Naive thymus-derived CD4-positive, alpha-beta T cell (primary cell): ENCODE measurements around the gene UNC13B. TPM values are rescaled to one million over a fixed set of nuclear protein-coding genes. Genes with fewer than 3 reads are reported as not detected.

ENCODE experiments used
- ATAC-seq: fragments of 150-1000 bp; cut with Tn5 transposase; 2 replicates; pipeline ENCODE4 v1.10.0; 2021; ENCODE audit warnings: mild to moderate bottlenecking, moderate library complexity
- CTCF ChIA-PET: fragments of 350-600 bp; sonication (Branson Sonifier 250); formaldehyde crosslinking; loops from one replicate; lab custom pipeline; 2021; ENCODE audit warnings: antibody characterized with exemption; lab: Charles Lee
- POLR2A ChIA-PET: fragments of 350-600 bp; sonication (Branson Sonifier 250); formaldehyde crosslinking; loops from one replicate; lab custom pipeline; 2021; ENCODE audit warnings: antibody characterized with exemption, inconsistent platforms; lab: Charles Lee
- DNase-seq, 9 donors: peaks; one replicate each; pipeline versions ENCODE4 v3.0.0 to v3.0.0-alpha.2; 2020 to 2022; ENCODE audit warnings: mixed read lengths in 1 of 9
- H3K27ac ChIP-seq: one replicate; pipeline ENCODE4 v1.7.0; 2013; ENCODE audit warnings: mild to moderate bottlenecking, low read depth, low read length, moderate library complexity
- H3K27me3 ChIP-seq, 2 donors: one replicate each; pipeline ENCODE4 v1.7.0; 2013; ENCODE audit warnings: low read length in 2 of 2, mild to moderate bottlenecking in 2 of 2, moderate library complexity in 2 of 2; ENCODE audit not compliant: control insufficient read depth in 2 of 2, insufficient read depth in 2 of 2
- H3K36me3 ChIP-seq, 3 experiments: 1 replicate in 2 of 3; 2 replicates in 1 of 3; pipeline ENCODE4 v1.7.0; 2013; ENCODE audit warnings: low read length in 3 of 3, mild to moderate bottlenecking in 3 of 3, moderate library complexity in 1 of 3; ENCODE audit not compliant: insufficient read depth in 3 of 3, control insufficient read depth in 2 of 3
- H3K4me1 ChIP-seq, 2 donors: one replicate each; pipeline ENCODE4 v1.7.0; 2013; ENCODE audit warnings: low read length in 2 of 2, mild to moderate bottlenecking in 2 of 2, moderate library complexity in 1 of 2; ENCODE audit not compliant: control insufficient read depth in 2 of 2, insufficient read depth in 2 of 2
- H3K4me3 ChIP-seq: 2 replicates; pipeline ENCODE4 v1.7.0; 2013; ENCODE audit warnings: mild to moderate bottlenecking, low read length
- H3K9me3 ChIP-seq, 3 experiments: 1 replicate in 2 of 3; 2 replicates in 1 of 3; pipeline ENCODE4 v1.7.0; 2013; ENCODE audit warnings: low read length in 3 of 3; ENCODE audit not compliant: control insufficient read depth in 2 of 3
- H3K27ac Mint-ChIP-seq, 9 donors: one replicate each; pipeline ENCODE4 v1.8.0; 2020 to 2022; ENCODE audit warnings: mixed read lengths in 9 of 9, mild to moderate bottlenecking in 8 of 9, moderate library complexity in 5 of 9, inconsistent platforms in 2 of 9
- H3K27me3 Mint-ChIP-seq, 5 donors: one replicate each; pipeline ENCODE4 v1.8.0; 2021 to 2022; ENCODE audit warnings: mixed read lengths in 5 of 5, mild to moderate bottlenecking in 1 of 5
- H3K36me3 Mint-ChIP-seq, 5 donors: one replicate each; pipeline ENCODE4 v1.8.0; 2020 to 2022; ENCODE audit warnings: mixed read lengths in 5 of 5, mild to moderate bottlenecking in 3 of 5, inconsistent platforms in 1 of 5
- H3K4me1 Mint-ChIP-seq, 7 donors: one replicate each; pipeline ENCODE4 v1.8.0; 2020 to 2022; ENCODE audit warnings: mixed read lengths in 7 of 7, mild to moderate bottlenecking in 3 of 7, inconsistent platforms in 1 of 7
- H3K4me3 Mint-ChIP-seq, 10 donors: one replicate each; pipeline ENCODE4 v1.8.0; 2020 to 2022; ENCODE audit warnings: mild to moderate bottlenecking in 10 of 10, mixed read lengths in 10 of 10, moderate library complexity in 6 of 10, inconsistent platforms in 2 of 10
- H3K9me3 Mint-ChIP-seq, 11 donors: one replicate each; pipeline ENCODE4 v1.8.0; 2020 to 2022; ENCODE audit warnings: mixed read lengths in 11 of 11, mild to moderate bottlenecking in 4 of 11, inconsistent platforms in 1 of 11, moderate library complexity in 1 of 11
- intact Hi-C, 2 donors: fragments of 100-400 bp; cut with micrococcal nuclease; formaldehyde crosslinking; loops; one replicate each; pipeline ENCODE4 v1.15.1; 2023
- polyA plus RNA-seq, 2 donors: library from polyadenylated mRNA; unstranded; fragments of 300-500 nt; fragmentation: Illumina TruSeq; gene quantifications; one replicate each; pipeline ENCODE4 v1.2.3, GENCODE V29; 2021
- total RNA-seq, 6 experiments: library from RNA in 5 of 6; stranded (reverse) in 5 of 6; gene quantifications; 1 replicate in 5 of 6; 2 replicates in 1 of 6; pipeline ENCODE4 v1.2.3 and lab custom pipeline; 2021 to 2026

Gene UNC13B
- total and polyA plus RNA-seq, 7 experiments from 2014 or later, result 0.21 to 1.6 (median 0.85) TPM

- H3K36me3 ChIP-seq, result no peaks in the 10 kb centered on the region
- H3K27me3 Mint-ChIP-seq, result peaks cover 7 to 21% (median 15%) of the 10 kb centered on the region in 5 donors
- intact Hi-C loops, result no loop called here
- no peaks in the 10 kb centered on the region for H3K36me3 Mint-ChIP-seq
- ChIA-PET CTCF (interaction anchor here (0.6 kb wide), 1 partner anchor 14 kb away, joined by 3 read pairs; no protein-coding TSS in a partner anchor), POLR2A (no interaction called here)
- H3K9me3 ChIP-seq, result no peaks in the 10 kb centered on the region
- no peaks in the 10 kb centered on the region for H3K9me3 Mint-ChIP-seq
- H3K4me1 Mint-ChIP-seq, result peaks cover 0 to 7% (median 4%) of the 10 kb centered on the region in 7 donors
- no peak overlapping the region for H3K27ac ChIP-seq
- no peaks in the 10 kb centered on the region for H3K4me1 ChIP-seq
- ATAC-seq (no peak), DNase-seq (no peak)
- no peak overlapping the region for H3K4me3 ChIP-seq
- H3K4me3 Mint-ChIP-seq, result no peak overlapping the region
- no peak overlapping the region for H3K27ac Mint-ChIP-seq
- no peaks in the 10 kb centered on the region for H3K27me3 ChIP-seq
These were observed 132.3 kb downstream of the UNC13B start for GRCh38 chr9:35294066-35294465.

- no peaks in the 10 kb centered on the region for H3K27me3 ChIP-seq
- no peaks in the 10 kb centered on the region for H3K36me3 ChIP-seq
- H3K4me1 ChIP-seq, result no peaks in the 10 kb centered on the region
- ChIA-PET CTCF (no interaction called here), POLR2A (no interaction called here)
- no peak overlapping the region for H3K27ac ChIP-seq
- Mint-ChIP-seq H3K9me3 (no peaks in the 10 kb centered on the region), H3K27me3 (peaks cover 8 to 21% (median 15%) of the 10 kb centered on the region in 5 donors), H3K27ac (no peak overlapping the region), H3K4me3 (no peak overlapping the region), H3K36me3 (no peaks in the 10 kb centered on the region), H3K4me1 (peaks cover 0 to 7% (median 4%) of the 10 kb centered on the region in 7 donors)
- intact Hi-C loops, result no loop called here
- ATAC-seq, result no peak
- H3K9me3 ChIP-seq, result no peaks in the 10 kb centered on the region
- DNase-seq, result no peak
- no peak overlapping the region for H3K4me3 ChIP-seq
These were observed 132.7 kb downstream of the UNC13B start for GRCh38 chr9:35294556-35294955.

- no peaks in the 10 kb centered on the region for H3K4me1 ChIP-seq
- Mint-ChIP-seq H3K27me3 (peaks cover 10 to 24% (median 20%) of the 10 kb centered on the region in 5 donors), H3K4me1 (peaks cover 0 to 7% (median 4%) of the 10 kb centered on the region in 7 donors), H3K27ac (no peak overlapping the region), H3K36me3 (no peaks in the 10 kb centered on the region), H3K9me3 (no peaks in the 10 kb centered on the region), H3K4me3 (no peak overlapping the region)
- no peak for ATAC-seq
- intact Hi-C loops, result no loop called here
- ChIA-PET POLR2A (interaction anchor here (0.5 kb wide), 1 partner anchor 14 kb away, joined by 3 read pairs; no protein-coding TSS in a partner anchor), CTCF (no interaction called here)
- H3K27me3 ChIP-seq, result no peaks in the 10 kb centered on the region
- no peak for DNase-seq
- H3K9me3 ChIP-seq, result no peaks in the 10 kb centered on the region
- H3K36me3 ChIP-seq, result no peaks in the 10 kb centered on the region
- no peak overlapping the region for H3K4me3 ChIP-seq
- H3K27ac ChIP-seq, result no peak overlapping the region
These were observed 133.7 kb downstream of the UNC13B start for GRCh38 chr9:35295369-35296036.

GRCh38 chr9:35303567-35303966 lies 141.8 kb downstream of the UNC13B start:
- DNase-seq (no peak), ATAC-seq (no peak)
- peaks cover 0 to 2% (median 0%) of the 10 kb centered on the region in 11 donors for H3K9me3 Mint-ChIP-seq
- Histone ChIP-seq H3K27ac (no peak overlapping the region), H3K4me3 (no peak overlapping the region), H3K9me3 (no peaks in the 10 kb centered on the region), H3K36me3 (no peaks in the 10 kb centered on the region), H3K4me1 (no peaks in the 10 kb centered on the region), H3K27me3 (no peaks in the 10 kb centered on the region)
- H3K4me1 Mint-ChIP-seq, result no peaks in the 10 kb centered on the region
- ChIA-PET POLR2A (no interaction called here), CTCF (no interaction called here)
- intact Hi-C loops, result no loop called here
- H3K27ac Mint-ChIP-seq, result no peak overlapping the region
- no peaks in the 10 kb centered on the region for H3K36me3 Mint-ChIP-seq
- no peak overlapping the region for H3K4me3 Mint-ChIP-seq
- peaks cover 36 to 70% (median 40%) of the 10 kb centered on the region in 5 donors for H3K27me3 Mint-ChIP-seq

- Mint-ChIP-seq H3K27me3 (peaks cover 28 to 53% (median 31%) of the 10 kb centered on the region in 5 donors), H3K36me3 (peaks cover 0 to 3% (median 0%) of the 10 kb centered on the region in 5 donors), H3K4me1 (no peaks in the 10 kb centered on the region), H3K27ac (no peak overlapping the region), H3K4me3 (no peak overlapping the region), H3K9me3 (peaks cover 0 to 2% (median 0%) of the 10 kb centered on the region in 11 donors)
- ChIA-PET CTCF (interaction anchor here (0.8 kb wide), 1 partner anchor 1110 kb away, joined by 3 read pairs; no protein-coding TSS in a partner anchor), POLR2A (no interaction called here)
- no peak for DNase-seq
- intact Hi-C loops, result no loop called here
- H3K4me1 ChIP-seq, result no peaks in the 10 kb centered on the region
- no peaks in the 10 kb centered on the region for H3K9me3 ChIP-seq
- no peak for ATAC-seq
- no peaks in the 10 kb centered on the region for H3K36me3 ChIP-seq
- no peaks in the 10 kb centered on the region for H3K27me3 ChIP-seq
- no peak overlapping the region for H3K27ac ChIP-seq
- H3K4me3 ChIP-seq, result no peak overlapping the region
These were observed 144.5 kb downstream of the UNC13B start for GRCh38 chr9:35306283-35306682.

GRCh38 chr9:35308316-35308715 lies 146.5 kb downstream of the UNC13B start:
- Mint-ChIP-seq H3K27ac (no peak overlapping the region), H3K4me1 (no peaks in the 10 kb centered on the region), H3K4me3 (no peak overlapping the region), H3K36me3 (peaks cover 0 to 3% (median 0%) of the 10 kb centered on the region in 5 donors), H3K9me3 (peaks cover 0 to 2% (median 0%) of the 10 kb centered on the region in 11 donors), H3K27me3 (peaks cover 19 to 33% (median 25%) of the 10 kb centered on the region in 5 donors)
- ATAC-seq (no peak), DNase-seq (no peak)
- ChIA-PET CTCF (no interaction called here), POLR2A (no interaction called here)
- no peak overlapping the region for H3K27ac ChIP-seq
- intact Hi-C loops, result no loop called here
- no peaks in the 10 kb centered on the region for H3K4me1 ChIP-seq
- H3K9me3 ChIP-seq, result no peaks in the 10 kb centered on the region
- no peak overlapping the region for H3K4me3 ChIP-seq
- H3K27me3 ChIP-seq, result no peaks in the 10 kb centered on the region
- no peaks in the 10 kb centered on the region for H3K36me3 ChIP-seq
